PC-3 (cell line): ENCODE data around the gene MED4. TPM values are rescaled to one million over a fixed set of nuclear protein-coding genes. Genes with fewer than 3 reads are reported as not detected.

Source experiments
- ATAC-seq: fragments of 200-7000 bp; cut with Tn5 transposase; 2 replicates; pipeline ENCODE4 v1.9.1; 2020; ENCODE audit warnings: mild to moderate bottlenecking, moderate library complexity
- BruUV-seq: library from RNA; stranded (reverse); fragments of 400-500 nt; replicated peaks from 2 replicates; lab custom pipeline; 2021; lab: Mats Ljungman, UMichigan
- CTCF ChIA-PET: fragments of 300-600 bp; sonication (Branson Sonifier 250); formaldehyde crosslinking; loops from one replicate; lab custom pipeline; 2022; ENCODE audit warnings: antibody characterized with exemption; lab: Charles Lee
- POLR2A ChIA-PET: fragments of 300-600 bp; sonication (Branson Sonifier 250); formaldehyde crosslinking; loops from one replicate; lab custom pipeline; 2022; ENCODE audit warnings: antibody characterized with exemption; ENCODE audit not compliant: unreplicated experiment; lab: Charles Lee
- DNase-seq: peaks from one replicate; pipeline ENCODE4 v3.0.0-alpha.2; 2015
- H2AFZ ChIP-seq: fragments of 300-600 bp; sonication (generic); 2 replicates; pipeline ENCODE4 v1.6.0; 2016; ENCODE audit warnings: antibody characterized with exemption, low read length
- H3F3A ChIP-seq: fragments of 300-600 bp; sonication (generic); one replicate; pipeline ENCODE4 v1.6.0; 2017; ENCODE audit warnings: antibody characterized with exemption, low read length, control low read depth, mild to moderate bottlenecking; ENCODE audit not compliant: unreplicated experiment
- H3K27ac ChIP-seq: fragments of 300-600 bp; sonication (generic); 2 replicates; pipeline ENCODE4 v1.5.1; 2016; ENCODE audit warnings: mild to moderate bottlenecking, low read length
- H3K27me3 ChIP-seq: fragments of 300-600 bp; sonication (generic); 2 replicates; pipeline ENCODE4 v1.6.1; 2016; ENCODE audit warnings: low read length, mixed read lengths
- H3K36me3 ChIP-seq: fragments of 300-600 bp; sonication (generic); 2 replicates; pipeline ENCODE4 v1.6.1; 2016; ENCODE audit warnings: low read depth, mixed run types, low read length, mixed read lengths
- H3K4me1 ChIP-seq: fragments of 300-600 bp; sonication (generic); 2 replicates; pipeline ENCODE4 v1.5.1; 2016; ENCODE audit warnings: low read length; ENCODE audit not compliant: insufficient read depth
- H3K4me2 ChIP-seq: fragments of 300-600 bp; sonication (generic); 2 replicates; pipeline ENCODE4 v1.6.0; 2016; ENCODE audit warnings: low read length
- H3K4me3 ChIP-seq: fragments of 300-600 bp; sonication (generic); 2 replicates; pipeline ENCODE4 v1.5.1; 2016; ENCODE audit warnings: mild to moderate bottlenecking, low read length, mixed read lengths
- H3K79me2 ChIP-seq: fragments of 300-600 bp; sonication (generic); 2 replicates; pipeline ENCODE4 v1.6.1; 2017; ENCODE audit warnings: low read length, mixed read lengths
- H3K9ac ChIP-seq: fragments of 300-600 bp; sonication (generic); 2 replicates; pipeline ENCODE4 v1.6.0; 2016; ENCODE audit warnings: mild to moderate bottlenecking, low read length
- H3K9me2 ChIP-seq: fragments of 300-600 bp; sonication (generic); replicated peaks from 2 replicates; pipeline ENCODE4 v1.6.1; 2016; ENCODE audit warnings: mixed run types, low read length, mixed read lengths
- H3K9me3 ChIP-seq: fragments of 300-600 bp; sonication (generic); 2 replicates; pipeline ENCODE4 v1.6.1; 2016; ENCODE audit warnings: low read length, mixed read lengths
- H4K20me1 ChIP-seq: fragments of 300-600 bp; sonication (generic); 2 replicates; pipeline ENCODE4 v1.6.1; 2016; ENCODE audit warnings: low read length, mixed read lengths
- EZH2 ChIP-seq: fragments of 300-600 bp; sonication (generic); IDR thresholded peaks from one replicate; pipeline ENCODE4 v1.6.1; 2017; ENCODE audit warnings: antibody characterized with exemption, mild to moderate bottlenecking, low read length; ENCODE audit not compliant: unreplicated experiment
- EZH2phosphoT487 ChIP-seq: fragments of 300-600 bp; sonication (generic); IDR thresholded peaks from 2 replicates; pipeline ENCODE4 v1.6.1; 2018; ENCODE audit warnings: mild to moderate bottlenecking, antibody characterized with exemption, low read length, borderline replicate concordance
- intact Hi-C: fragments of 100-400 bp; cut with micrococcal nuclease; formaldehyde crosslinking; loops from 2 replicates; pipeline ENCODE4 v1.9.0; 2023
- total RNA-seq: library from RNA; depleted of rRNA; stranded (reverse); fragments of >200 nt; gene quantifications from 2 replicates; pipeline ENCODE4 v1.2.3, GENCODE V29; 2014
- TF ChIP-seq, protein P1 (sequence below): fragments of 300-600 bp; sonication (generic); conservative IDR thresholded peaks from 2 replicates; pipeline ENCODE4 v1.5.1; 2017; ENCODE audit warnings: antibody characterized with exemption, low read depth, mild to moderate bottlenecking, low read length

The MED4 gene
- total RNA-seq, 1 experiment from 2014 or later = 19.0 TPM

DNA sequence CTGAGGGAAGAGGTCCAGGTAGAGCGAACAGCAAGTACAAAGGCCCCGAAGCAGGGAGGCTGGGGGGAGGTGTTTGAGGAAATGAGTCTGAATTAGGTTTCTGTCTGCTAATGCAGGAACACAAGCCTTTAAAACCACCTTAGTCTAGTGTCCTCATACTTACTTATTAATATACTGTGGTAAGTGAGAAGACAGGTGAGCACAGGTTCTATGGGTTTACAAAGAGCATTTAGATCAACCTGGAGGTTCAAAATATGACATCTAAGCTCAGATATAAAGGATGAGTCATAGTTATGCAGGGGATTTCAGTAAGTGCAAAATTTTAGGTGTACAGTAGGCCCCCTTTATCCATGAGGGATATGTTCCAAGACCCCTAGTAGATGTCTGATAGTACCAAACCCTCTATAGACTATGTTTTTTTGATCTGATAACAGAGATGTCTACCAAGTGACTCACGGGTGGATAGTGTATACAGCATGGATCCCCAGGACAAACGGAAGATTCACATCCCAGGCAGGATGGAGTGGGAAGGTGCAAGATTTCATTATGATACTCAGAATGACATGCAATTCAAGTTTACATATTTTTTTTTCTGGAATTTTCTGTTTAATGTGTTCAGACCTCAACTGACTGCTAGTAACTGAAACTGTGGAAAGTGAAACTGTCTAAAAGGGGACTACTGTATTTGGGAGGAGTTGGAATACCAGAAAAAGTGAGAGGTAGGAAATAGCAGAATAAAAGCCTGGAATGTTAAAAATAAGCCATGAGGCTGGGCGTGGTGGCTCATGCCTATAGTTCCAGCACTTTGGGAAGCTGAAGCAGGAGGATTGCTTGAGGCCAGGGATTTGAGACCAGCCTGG lies 18.2 kb upstream of the MED4 start:
- H4K20me1 ChIP-seq = no peaks in the 10 kb centered on the region
- no peak overlapping the region for H2AFZ ChIP-seq
- no TSS peak for BruUV-seq
- H3K4me2 ChIP-seq = no peak overlapping the region
- DNase-seq (no peak), ATAC-seq (no peak)
- ChIA-PET POLR2A (no interaction called here), CTCF (no interaction called here)
- intact Hi-C loops = no loop called here
- H3F3A ChIP-seq = no peaks in the 10 kb centered on the region
- H3K9ac ChIP-seq = no peak overlapping the region
- H3K36me3 ChIP-seq = no peaks in the 10 kb centered on the region
- no peaks in the 10 kb centered on the region for H3K79me2 ChIP-seq
- no peak overlapping the region for H3K27ac ChIP-seq
- TF ChIP-seq EZH2phosphoT487 = no peak
- no peak for TF ChIP-seq EZH2
- TF ChIP-seq, protein P1, sequence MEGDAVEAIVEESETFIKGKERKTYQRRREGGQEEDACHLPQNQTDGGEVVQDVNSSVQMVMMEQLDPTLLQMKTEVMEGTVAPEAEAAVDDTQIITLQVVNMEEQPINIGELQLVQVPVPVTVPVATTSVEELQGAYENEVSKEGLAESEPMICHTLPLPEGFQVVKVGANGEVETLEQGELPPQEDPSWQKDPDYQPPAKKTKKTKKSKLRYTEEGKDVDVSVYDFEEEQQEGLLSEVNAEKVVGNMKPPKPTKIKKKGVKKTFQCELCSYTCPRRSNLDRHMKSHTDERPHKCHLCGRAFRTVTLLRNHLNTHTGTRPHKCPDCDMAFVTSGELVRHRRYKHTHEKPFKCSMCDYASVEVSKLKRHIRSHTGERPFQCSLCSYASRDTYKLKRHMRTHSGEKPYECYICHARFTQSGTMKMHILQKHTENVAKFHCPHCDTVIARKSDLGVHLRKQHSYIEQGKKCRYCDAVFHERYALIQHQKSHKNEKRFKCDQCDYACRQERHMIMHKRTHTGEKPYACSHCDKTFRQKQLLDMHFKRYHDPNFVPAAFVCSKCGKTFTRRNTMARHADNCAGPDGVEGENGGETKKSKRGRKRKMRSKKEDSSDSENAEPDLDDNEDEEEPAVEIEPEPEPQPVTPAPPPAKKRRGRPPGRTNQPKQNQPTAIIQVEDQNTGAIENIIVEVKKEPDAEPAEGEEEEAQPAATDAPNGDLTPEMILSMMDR = no peak
- H3K4me1 ChIP-seq = no peaks in the 10 kb centered on the region
- no peaks in the 10 kb centered on the region for H3K9me2 ChIP-seq
- H3K4me3 ChIP-seq = no peak overlapping the region
- no peaks in the 10 kb centered on the region for H3K9me3 ChIP-seq
- H3K27me3 ChIP-seq = no peaks in the 10 kb centered on the region

DNA sequence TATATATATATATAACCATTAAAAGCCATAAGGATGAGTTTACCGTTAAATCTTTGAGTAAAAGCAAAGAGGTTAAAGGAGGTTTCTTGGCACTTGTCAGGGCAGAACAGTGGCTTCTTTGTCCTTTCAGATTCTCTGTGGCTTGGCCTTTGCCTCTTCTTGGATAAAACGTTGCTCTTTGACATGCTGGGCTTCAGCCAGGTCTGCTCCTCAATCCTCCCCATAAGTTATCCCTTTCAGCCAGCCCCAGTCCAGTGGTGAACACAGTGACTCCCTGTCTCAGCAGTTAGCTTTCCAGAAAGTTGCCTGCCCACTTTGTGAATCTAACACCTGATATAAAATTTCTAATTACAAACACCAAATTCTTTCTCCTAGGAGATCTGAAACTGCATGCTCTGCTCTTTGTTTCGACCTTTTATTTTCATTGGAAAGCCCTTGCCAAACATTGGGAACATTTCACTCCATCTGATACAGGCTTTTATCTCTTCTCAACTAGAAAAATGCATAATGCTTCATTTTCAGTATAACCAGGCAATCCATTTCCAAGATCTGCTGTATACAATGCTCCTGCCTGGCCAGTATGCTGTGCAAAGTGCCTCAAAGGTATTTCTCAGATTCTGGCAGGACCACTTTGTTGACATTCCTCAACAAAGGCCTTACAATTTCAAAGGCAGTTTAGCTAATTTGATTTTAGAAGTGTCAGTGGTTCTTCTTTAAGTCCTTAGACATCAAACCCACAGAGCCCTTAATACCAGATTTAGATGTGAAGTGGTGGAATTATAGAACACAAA lies 16.2 kb upstream of the MED4 start:
- Histone ChIP-seq H3F3A (no peaks in the 10 kb centered on the region), H3K4me3 (no peak overlapping the region), H3K9ac (no peak overlapping the region), H2AFZ (no peak overlapping the region), H3K27me3 (no peaks in the 10 kb centered on the region), H3K4me1 (no peaks in the 10 kb centered on the region), H3K9me2 (no peaks in the 10 kb centered on the region), H3K36me3 (no peaks in the 10 kb centered on the region), H3K9me3 (no peaks in the 10 kb centered on the region), H3K79me2 (no peaks in the 10 kb centered on the region), H4K20me1 (no peaks in the 10 kb centered on the region), H3K4me2 (no peak overlapping the region), H3K27ac (no peak overlapping the region)
- POLR2A ChIA-PET = no interaction called here
- TF ChIP-seq EZH2phosphoT487 (no peak), EZH2 (no peak)
- ATAC-seq (no peak), DNase-seq (no peak)
- intact Hi-C loops = no loop called here
- CTCF ChIA-PET = no interaction called here
- BruUV-seq = no TSS peak

DNA sequence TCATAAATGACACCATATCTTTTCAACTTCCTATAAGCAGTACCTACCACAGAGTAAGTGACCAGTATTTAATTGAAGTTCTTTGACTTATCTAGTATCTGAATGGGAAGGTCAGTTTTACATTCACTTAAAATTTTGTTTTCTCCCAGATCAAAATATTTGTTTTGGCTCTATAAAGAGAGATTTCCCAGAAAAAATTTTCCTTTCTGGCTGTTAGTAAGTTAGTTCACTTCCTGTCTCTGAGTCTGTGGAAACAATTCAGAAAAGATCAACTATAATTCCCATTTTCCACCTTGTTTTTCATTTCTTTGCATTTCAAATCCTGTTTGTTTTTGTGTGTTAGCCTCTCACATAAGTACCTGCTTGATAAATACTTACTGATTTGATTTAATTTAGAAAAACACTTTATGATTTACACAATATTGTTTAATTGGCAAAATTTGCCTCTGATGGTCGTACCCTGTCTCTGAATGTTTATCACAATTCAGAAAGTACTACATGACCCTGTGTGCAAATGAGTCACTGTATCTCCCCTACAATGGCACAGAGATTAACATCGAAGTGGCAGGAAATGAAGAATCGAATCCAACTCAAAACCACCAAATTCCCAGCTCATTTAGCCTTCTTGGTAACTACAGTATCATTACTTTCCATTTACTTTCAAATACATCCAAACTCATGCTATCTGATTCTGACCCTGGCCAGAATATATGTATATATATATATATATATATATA lies 15.4 kb upstream of the MED4 start:
- ChIA-PET CTCF (no interaction called here), POLR2A (no interaction called here)
- Histone ChIP-seq H3K4me2 (no peak overlapping the region), H3K36me3 (no peaks in the 10 kb centered on the region), H3K9me2 (no peaks in the 10 kb centered on the region), H3K79me2 (no peaks in the 10 kb centered on the region), H2AFZ (no peak overlapping the region), H3K27me3 (no peaks in the 10 kb centered on the region), H3K9ac (no peak overlapping the region), H3K4me3 (no peak overlapping the region), H3K27ac (no peak overlapping the region), H3K4me1 (no peaks in the 10 kb centered on the region), H3F3A (no peaks in the 10 kb centered on the region), H3K9me3 (no peaks in the 10 kb centered on the region), H4K20me1 (no peaks in the 10 kb centered on the region)
- DNase-seq (no peak), ATAC-seq (no peak)
- intact Hi-C loops = no loop called here
- BruUV-seq = no TSS peak
- TF ChIP-seq, protein P1 = no peak
- TF ChIP-seq EZH2phosphoT487 = no peak
